SK-N-MC (cell line): ENCODE results near the gene PHF2.

Source experiments
- EZH2 ChIP-seq: fragments of 200-600 bp; sonication (generic); IDR thresholded peaks from one replicate; pipeline ENCODE4 v1.6.1; 2017; ENCODE audit warnings: antibody characterized with exemption
- POLR2AphosphoS5 ChIP-seq: IDR thresholded peaks from 2 replicates; pipeline ENCODE4 v1.6.1; 2012; ENCODE audit warnings: mild to moderate bottlenecking, low read depth, low read length, borderline replicate concordance

DNA sequence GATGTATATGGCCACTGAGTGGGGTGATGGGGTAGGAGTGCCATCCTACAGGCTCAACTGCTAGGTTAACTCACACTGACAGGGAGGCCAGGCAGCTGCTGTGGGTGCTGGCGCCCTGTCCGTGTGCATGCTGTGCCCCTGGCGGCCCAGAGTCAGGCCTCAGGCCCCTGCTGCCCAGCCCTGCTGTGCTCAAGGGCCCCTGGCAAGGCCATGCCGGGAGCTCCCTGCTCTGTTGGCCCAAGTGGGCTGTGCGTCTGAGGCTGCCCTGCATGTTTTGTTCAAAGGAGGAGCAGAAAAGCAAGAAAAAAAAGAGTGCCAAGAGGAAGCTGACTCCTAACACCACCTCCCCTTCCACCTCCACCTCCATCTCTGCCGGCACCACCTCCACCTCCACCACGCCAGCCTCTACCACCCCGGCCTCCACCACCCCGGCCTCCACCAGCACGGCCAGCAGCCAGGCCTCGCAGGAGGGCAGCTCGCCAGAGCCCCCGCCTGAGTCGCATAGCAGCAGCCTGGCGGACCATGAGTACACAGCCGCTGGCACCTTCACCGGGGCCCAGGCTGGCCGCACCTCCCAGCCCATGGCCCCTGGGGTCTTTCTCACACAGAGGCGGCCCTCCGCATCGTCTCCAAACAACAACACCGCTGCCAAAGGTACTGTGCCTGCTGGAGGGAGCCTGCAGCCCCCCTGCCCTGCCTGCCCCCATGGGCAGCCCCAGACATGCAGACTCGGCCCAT, 100.1 kb downstream of the PHF2 start:
- no peak for TF ChIP-seq EZH2
- no peak for TF ChIP-seq POLR2AphosphoS5
